GM19452 (cell line): ENCODE data around the gene ZBTB20.
A peak's percentile ranks its signal among the peaks of the same experiment; 100 is the strongest.

Experiments
- ATAC-seq: cut with Tn5 transposase; IDR thresholded peaks from one replicate; pipeline ENCODE4 v1.9.1; 2021; ENCODE audit not compliant: unreplicated experiment

Gene ZBTB20

DNA sequence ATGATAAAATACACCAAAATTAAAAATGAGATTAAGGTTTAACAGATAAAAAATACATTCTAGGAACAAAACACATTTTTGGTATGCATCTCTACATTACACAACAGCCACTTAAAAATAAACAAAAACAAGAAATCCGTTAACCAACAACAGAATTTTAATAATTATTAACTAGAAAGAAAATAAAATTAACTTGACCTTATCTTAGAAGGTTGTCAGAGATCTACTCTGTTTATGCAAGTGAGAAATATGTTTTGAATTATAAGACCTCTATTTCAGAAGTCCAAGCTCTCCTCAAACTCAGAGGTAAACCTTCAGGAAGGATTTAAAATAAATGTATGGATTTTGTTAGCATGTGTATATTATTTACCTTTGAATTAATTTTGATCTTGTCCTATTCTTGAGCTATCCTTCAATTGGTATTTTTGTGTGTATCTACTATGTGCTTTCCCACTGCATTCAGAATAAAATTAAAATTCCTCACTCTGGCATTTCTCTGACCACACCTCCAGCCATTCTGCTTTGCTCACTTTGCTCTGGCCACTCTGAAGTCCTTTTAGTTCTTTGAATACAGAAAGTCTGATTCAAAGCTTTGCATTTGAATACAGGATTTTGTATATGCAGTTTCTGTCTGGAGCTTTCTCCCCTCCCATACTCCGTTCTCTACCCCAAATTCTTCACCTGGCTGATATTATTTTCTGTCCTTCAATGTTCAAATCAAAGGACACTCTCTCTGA lies 352.0 kb downstream of the ZBTB20 start:
- no peak for ATAC-seq

DNA sequence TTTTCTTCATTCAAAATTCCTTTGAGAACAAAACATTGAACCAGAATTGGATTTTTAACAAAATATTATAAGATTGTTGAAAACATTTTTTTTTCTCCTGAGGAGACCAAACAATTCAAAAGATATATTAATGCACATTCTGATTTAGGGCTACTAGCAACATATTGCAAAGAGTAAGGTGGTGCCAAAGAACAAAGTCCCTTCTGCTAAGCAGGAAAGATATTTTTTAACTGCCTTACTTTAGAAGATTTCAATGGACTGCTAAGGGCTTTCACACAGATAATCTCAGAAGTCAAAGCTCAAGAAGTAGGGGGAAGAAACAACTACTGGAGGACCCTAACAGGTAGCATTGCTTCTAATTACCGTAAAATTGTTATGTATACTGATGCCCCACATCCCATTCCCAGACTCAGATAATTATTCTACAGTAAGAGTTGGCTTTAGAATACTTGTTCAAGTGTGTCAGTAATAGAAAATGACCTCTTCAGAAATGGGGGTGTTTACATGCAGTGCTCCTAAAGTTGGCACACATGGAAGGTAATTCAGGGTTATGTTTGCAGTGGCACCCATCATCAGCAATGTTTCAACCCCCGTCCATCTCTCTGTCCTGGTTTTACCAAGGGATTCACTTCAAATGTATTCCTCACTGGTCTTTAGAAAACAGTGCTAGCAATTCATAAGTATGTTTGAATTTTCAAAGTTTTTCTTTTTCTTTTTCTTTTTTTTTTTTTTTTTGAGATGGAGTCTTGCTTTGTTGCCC lies 354.7 kb downstream of the ZBTB20 start:
- no peak for ATAC-seq

GRCh38 chr3:114790752-114791151 lies 356.3 kb downstream of the ZBTB20 start:
- ATAC-seq: no peak

- no peak for ATAC-seq
Measured at GRCh38 chr3:114789803-114790202, 357.3 kb downstream of the ZBTB20 start.

DNA sequence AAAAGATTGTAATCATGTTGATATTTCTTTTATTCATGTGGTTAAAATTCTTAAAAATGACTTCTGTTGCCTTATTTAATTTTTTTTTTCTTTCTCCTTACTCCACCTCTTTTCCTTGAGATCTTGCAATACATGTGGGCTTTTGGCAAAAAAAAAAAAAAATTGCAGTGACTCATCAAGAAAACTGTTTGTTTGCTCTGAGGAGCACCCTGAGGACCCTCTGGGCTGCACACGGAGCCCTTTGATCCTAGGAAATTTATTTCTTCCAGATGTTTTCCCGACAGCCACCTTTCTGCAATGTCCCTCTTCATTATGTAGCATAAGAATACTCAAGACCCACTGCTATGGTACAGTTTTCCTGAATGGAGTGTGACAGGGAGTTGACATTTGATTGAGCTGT lies 371.7 kb downstream of the ZBTB20 start:
- no peak for ATAC-seq

DNA sequence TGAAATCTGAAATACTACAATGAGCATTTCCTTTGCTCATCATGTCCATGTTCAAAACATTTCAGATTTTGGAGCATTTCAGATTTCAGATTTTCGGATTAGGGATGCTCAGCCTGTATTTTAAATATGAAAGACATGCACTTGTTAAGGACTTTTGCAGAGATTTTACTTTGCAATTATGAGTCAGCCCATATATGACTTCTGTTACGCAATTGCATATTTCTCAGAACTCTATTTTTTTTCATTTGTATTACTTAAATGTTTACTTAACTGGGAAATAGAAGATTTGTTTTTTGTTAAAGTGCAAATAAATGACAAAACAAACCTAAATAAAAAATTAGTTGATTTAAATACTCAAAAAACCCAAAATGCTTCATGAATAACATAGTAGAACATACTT lies 376.2 kb downstream of the ZBTB20 start:
- ATAC-seq: no peak

DNA sequence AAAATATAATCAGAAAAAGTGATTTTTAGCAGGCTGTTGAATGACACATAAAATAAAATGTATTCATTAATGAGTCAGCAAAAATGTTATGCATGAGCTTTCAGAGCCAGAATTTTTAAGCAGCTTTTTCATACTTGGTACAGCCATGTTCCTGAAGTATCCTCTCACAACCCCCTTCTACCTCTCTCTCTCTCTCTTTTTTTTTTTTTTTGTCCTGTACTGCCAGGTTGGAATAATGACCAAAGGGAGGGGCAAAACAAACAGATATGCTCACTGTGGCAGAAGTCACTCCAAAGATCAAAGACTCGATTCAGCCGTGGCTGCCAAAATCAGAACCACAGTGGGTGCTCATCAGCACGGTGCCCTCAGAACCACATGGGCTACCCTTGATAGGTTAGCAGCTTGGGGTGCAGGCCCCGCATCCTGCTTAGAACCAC lies 383.0 kb downstream of the ZBTB20 start:
- no peak for ATAC-seq

- ATAC-seq: no peak
Measured at GRCh38 chr3:114762144-114762543, 384.9 kb downstream of the ZBTB20 start.

GRCh38 chr3:114760679-114761078 lies 386.4 kb downstream of the ZBTB20 start:
- ATAC-seq: no peak

DNA sequence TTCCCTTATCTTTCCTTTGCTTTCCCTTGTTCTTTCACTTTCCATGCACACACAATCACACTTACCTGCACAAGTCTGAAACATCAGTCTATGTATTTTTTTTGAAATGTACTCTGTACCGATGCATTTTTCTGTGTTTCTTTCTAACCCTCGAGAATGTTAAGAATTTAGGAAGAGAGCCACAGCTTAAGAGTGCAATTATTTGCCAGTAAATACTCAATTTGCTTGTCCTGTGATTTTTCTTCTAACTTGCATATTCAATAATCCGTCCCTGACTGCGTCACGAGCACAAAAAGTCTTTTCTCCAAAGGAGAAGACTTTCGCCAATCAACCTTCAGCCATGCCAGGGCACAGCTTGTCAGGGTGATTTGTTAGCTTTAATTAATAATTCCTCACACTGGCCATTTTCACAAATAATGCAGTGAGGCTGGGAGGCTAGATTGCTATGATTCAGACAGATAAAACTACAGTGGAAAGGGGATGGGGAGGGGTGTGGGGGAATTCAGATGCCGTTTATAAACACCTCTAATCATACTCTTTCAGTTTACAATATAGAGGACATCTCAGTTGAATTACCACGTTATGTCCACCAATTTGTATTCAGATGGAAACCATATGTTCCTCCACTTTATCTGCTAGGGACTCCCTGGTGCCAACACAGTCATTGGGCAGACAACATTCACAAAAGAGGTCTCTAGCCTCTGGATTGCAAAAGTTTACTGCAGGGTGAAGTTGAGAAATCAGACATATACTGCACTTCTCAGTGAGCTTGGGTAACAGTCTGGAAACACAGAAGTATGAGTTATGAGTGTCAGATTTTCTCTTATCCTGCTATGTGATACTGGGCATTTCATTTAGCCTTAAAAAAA lies 388.0 kb downstream of the ZBTB20 start:
- ATAC-seq: no peak

- ATAC-seq: no peak
Measured at GRCh38 chr3:114756506-114757279, 390.4 kb downstream of the ZBTB20 start.

DNA sequence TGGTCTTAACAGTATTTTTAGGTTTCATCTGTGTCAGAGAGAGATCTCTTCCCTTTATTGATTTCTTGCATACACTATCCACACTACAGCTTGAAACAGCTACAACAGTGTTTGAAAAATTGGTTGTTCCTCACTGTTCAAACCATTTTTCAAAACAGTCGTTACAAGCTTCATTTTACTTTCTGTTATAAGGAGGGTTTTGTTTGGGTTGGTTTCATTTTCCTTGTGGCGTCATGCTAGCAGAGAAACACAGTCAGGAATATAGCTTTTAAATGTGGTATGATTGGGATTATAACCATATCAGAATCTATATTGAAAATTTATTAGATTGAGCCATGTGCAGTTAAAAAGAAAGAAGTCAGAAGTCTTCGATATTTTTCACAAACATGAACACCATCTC lies 400.6 kb downstream of the ZBTB20 start:
- ATAC-seq: peak; percentile 58

- no peak for ATAC-seq
Measured at GRCh38 chr3:114745322-114746240, 401.5 kb downstream of the ZBTB20 start.

- ATAC-seq: no peak
Measured at GRCh38 chr3:114743746-114744485, 403.2 kb downstream of the ZBTB20 start.

GRCh38 chr3:114741066-114741465 lies 406.0 kb downstream of the ZBTB20 start:
- ATAC-seq: no peak

- no peak for ATAC-seq
Measured at GRCh38 chr3:114739627-114740026, 407.5 kb downstream of the ZBTB20 start.

- no peak for ATAC-seq
Measured at GRCh38 chr3:114732353-114732752, 414.7 kb downstream of the ZBTB20 start.

DNA sequence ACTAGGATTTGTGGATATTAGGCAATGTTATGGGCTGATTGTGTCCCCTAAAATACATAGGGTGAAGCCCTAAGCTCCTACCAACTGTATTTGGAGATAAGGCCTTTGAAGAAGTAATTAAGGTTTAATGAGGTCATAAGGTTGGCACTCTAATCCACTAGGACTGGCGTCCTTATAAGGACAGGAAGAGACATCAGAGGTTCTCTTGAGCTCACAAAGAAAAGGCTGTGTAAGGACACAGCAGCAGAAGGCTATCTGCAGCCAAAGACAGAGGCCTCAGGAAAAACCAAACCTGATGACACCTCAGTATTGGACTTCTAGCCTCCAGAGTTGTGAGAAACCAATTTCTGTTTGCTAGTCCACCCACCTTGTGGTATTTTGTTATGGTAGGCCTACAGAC lies 416.7 kb downstream of the ZBTB20 start:
- ATAC-seq: no peak

- ATAC-seq: no peak
Measured at GRCh38 chr3:114727373-114727772, 419.7 kb downstream of the ZBTB20 start.
